Embryonic facial prominence (tissue), 1 donor: ENCODE data around the gene ELFN1.

Experiments
- DNase-seq: peaks from one replicate; pipeline ENCODE4 v3.0.0-alpha.2; 2016; ENCODE audit errors: extremely low spot score

ELFN1 gene

GRCh38 chr7:1669954-1670893, at the start of gene ELFN1:
Gene ELFN1 (plus strand): TSS chr7:1670277. CDS start chr7:1744597, 74,320 bp downstream.
- DNase-seq: peak; percentile 59

- DNase-seq: no peak
These were observed 49.2 kb upstream of the ELFN1 start for GRCh38 chr7:1620835-1621234.

- no peak for DNase-seq
These were observed 48.4 kb upstream of the ELFN1 start for GRCh38 chr7:1621718-1622117.

- no peak for DNase-seq
These were observed 47.6 kb upstream of the ELFN1 start for GRCh38 chr7:1622441-1622840.

GRCh38 chr7:1623810-1624209, 46.3 kb upstream of the ELFN1 start:
- no peak for DNase-seq

- no peak for DNase-seq
These were observed 44.8 kb upstream of the ELFN1 start for GRCh38 chr7:1624999-1625927.

GRCh38 chr7:1626769-1627168, 43.3 kb upstream of the ELFN1 start:
- no peak for DNase-seq

GRCh38 chr7:1630700-1631336, 39.3 kb upstream of the ELFN1 start:
- DNase-seq: no peak

GRCh38 chr7:1631678-1632077, 38.4 kb upstream of the ELFN1 start:
- DNase-seq: no peak

- no peak for DNase-seq
These were observed 37.6 kb upstream of the ELFN1 start for GRCh38 chr7:1632506-1632905.

- DNase-seq: no peak
These were observed 36.9 kb upstream of the ELFN1 start for GRCh38 chr7:1632916-1633785.

GRCh38 chr7:1635401-1635800, 34.7 kb upstream of the ELFN1 start:
- DNase-seq: no peak

- DNase-seq: no peak
These were observed 32.9 kb upstream of the ELFN1 start for GRCh38 chr7:1637155-1637554.

GRCh38 chr7:1638215-1638661, 31.8 kb upstream of the ELFN1 start:
- no peak for DNase-seq

GRCh38 chr7:1639071-1639470, 31.0 kb upstream of the ELFN1 start:
- no peak for DNase-seq

- DNase-seq: no peak
These were observed 30.4 kb upstream of the ELFN1 start for GRCh38 chr7:1639532-1640175.

- DNase-seq: no peak
These were observed 29.5 kb upstream of the ELFN1 start for GRCh38 chr7:1640376-1641172.

- no peak for DNase-seq
These were observed 28.9 kb upstream of the ELFN1 start for GRCh38 chr7:1641173-1641572.

- no peak for DNase-seq
These were observed 28.3 kb upstream of the ELFN1 start for GRCh38 chr7:1641661-1642260.
